HG03066 (cell line): ENCODE results near the gene ITM2B.
"Not testable (repeated sequence)": the region's sequence is repeated elsewhere in the genome, so short reads cannot be mapped to it uniquely, and the experiment has no call there.

Experiments
- ATAC-seq: cut with Tn5 transposase; IDR thresholded peaks from one replicate; pipeline ENCODE4 v1.9.1; 2021; ENCODE audit warnings: low read depth; ENCODE audit not compliant: unreplicated experiment

Gene ITM2B

DNA sequence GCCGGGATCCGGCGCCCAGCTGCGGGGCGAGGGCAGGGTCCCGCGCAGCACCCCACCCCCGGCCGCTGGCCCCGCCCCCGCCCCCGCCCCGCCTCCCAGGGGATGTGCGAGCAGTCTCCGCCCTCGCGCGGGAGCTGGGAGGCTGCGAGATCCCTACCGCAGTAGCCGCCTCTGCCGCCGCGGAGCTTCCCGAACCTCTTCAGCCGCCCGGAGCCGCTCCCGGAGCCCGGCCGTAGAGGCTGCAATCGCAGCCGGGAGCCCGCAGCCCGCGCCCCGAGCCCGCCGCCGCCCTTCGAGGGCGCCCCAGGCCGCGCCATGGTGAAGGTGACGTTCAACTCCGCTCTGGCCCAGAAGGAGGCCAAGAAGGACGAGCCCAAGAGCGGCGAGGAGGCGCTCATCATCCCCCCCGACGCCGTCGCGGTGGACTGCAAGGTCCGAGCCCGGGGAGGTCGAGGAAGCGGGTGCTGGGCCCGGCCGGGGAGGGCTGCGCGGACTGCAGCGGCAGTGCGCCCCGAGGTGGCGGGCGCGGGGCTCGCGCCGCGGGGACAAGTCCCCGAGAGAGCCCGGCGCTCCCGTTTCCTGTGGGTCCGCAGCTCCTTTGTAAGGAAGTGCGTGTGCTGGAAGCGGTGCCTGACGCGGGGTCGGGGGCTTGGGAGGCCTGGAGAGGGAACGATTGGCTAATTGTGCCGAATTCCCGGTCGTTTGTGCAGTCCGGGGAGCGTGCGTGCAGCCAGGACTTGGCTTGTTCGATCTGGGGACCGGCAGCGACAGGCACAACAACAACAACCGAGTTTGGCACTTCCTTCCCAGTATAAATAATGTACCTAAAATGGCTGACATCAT lies at the start of gene ITM2B:
ITM2B (plus strand) TSS at position 161 of the 843 bp plus-strand sequence; CDS start at position 316, 155 bp downstream.
- ATAC-seq: peak; percentile 58

- ATAC-seq: no peak
Observed at GRCh38 chr13:48184260-48184659, 48.7 kb upstream of the ITM2B start.

- ATAC-seq: no peak
Observed at GRCh38 chr13:48185018-48185417, 48.0 kb upstream of the ITM2B start.

- no peak for ATAC-seq
Observed at GRCh38 chr13:48186722-48187121, 46.3 kb upstream of the ITM2B start.

- ATAC-seq: no peak
Observed at GRCh38 chr13:48188131-48188530, 44.9 kb upstream of the ITM2B start.

GRCh38 chr13:48188601-48189000 lies 44.4 kb upstream of the ITM2B start:
- ATAC-seq: no peak

DNA sequence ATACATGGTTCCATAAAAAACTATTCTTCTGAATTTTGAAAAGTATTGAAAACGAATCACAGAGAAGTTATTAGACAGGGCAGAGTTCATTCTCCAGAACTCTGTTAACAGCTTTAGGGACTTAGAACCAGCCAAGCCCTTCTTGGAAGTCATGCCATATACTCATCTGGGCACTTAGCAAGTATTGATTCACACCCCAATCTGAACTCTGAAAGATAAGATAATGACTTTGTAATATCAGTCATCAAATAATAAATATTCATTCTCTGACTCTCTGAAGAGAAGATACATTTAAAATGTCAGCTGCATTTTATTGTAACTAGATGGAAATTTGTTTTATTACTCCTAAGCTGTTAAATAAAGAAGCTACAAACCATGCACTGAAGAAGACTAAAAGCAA lies 43.8 kb upstream of the ITM2B start:
- ATAC-seq: no peak

- ATAC-seq: no peak
Observed at GRCh38 chr13:48192411-48192935, 40.5 kb upstream of the ITM2B start.

GRCh38 chr13:48194379-48194754 lies 38.6 kb upstream of the ITM2B start:
- ATAC-seq: peak; percentile 72

DNA sequence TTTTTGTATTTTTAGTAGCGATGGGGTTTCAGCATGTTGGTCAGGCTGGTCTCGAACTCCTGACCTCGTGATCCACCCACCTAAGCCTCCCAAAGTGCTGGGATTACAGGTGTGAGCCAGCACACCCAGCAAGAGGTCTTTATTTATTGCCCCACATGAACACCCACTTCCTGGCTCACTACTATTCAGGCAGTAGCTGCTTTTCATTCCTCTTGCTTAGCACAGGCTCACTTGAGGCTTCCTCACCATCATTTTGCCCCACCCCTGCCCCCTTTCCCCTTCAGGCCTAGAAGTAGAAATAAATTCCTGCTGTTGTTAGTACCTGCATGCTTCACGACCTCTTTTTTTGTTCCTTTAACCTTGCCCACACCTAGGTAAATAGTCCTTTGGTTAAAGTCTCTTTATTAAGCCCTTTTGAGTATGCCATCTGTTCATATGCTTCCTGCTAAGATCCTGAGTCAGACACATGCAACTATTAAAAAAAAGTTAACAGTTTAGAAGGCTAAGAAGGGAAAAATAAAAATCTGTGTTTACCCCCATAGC lies 33.5 kb upstream of the ITM2B start:
- ATAC-seq: no peak

- no peak for ATAC-seq
Observed at GRCh38 chr13:48201044-48201443, 32.0 kb upstream of the ITM2B start.

- ATAC-seq: not testable (repeated sequence)
Observed at GRCh38 chr13:48207207-48207606, 25.8 kb upstream of the ITM2B start.

DNA sequence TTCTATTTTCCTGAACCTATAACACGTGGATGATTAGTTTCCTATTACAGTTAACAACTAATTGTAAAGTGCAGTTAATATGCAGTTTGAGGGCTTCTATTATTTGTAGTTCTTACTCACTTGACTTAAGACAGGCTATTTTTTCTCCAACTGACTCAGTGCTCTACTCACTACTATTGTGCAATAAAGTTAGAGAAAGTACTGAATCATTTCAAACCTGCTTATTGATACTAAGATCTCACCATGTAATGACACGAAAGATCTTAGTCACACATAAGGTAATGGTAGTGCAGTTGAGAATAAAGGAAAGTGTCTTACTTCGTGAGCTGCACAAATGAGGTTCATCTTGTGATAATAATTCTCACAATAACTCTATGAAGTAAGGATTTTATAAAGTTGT lies 22.8 kb upstream of the ITM2B start:
- no peak for ATAC-seq

GRCh38 chr13:48214519-48215121 lies 18.4 kb upstream of the ITM2B start:
- no peak for ATAC-seq

DNA sequence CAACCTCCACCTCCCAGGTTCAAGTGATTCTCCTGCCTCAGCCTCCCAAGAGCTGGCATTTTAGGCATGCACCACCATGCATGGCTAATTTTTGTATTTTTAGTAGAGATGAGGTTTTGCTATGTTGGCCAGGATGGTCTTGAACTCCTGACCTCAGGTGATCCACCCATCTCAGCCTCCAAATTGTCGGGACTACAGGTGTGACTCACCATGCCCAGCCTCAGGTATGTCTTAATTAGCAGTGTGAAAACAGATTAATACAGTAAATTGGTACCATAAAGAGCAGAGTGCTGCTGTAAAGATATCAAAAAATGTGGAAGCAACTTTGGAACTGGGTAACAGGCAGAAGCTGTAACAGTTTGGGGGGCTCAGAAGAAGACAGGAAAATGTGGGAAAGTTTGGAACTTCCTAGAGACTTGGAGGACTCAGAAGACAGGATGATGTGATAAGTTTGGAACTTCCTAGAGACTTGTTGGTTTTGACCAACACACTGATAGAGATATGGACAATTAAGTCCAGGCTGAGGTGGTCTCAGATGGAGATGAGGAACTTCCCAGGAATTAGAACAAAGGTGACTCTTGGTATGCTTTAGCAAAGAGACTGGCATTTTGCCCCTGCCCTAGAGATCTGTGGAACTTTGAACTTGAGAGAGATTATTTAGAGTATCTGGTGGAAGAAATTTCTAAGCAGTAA lies 17.3 kb upstream of the ITM2B start:
- not testable (repeated sequence) for ATAC-seq

DNA sequence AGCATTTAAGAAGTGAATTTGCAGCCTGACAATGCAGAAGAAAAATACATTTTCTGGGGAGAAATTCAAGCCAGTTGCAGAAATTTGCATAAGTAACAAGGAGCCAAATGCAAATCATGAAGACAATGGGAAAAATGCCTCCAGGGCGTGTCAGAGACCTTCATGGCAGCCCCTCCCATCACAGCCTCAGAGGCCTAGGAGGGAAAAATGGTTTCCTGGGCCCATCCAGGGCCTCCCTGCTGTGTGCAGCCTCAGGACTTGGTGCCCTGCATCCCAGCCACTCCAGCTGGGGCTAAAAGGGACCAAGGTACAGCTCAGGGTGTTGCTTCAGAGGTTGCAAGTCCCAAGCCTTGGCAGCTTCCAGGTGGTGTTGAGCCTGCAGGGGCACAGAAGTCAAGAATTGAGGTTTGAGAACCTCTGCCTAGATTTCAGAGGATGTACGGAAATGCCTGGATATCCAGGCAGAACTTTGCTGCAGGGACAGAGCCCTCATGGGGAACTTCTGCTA lies 16.7 kb upstream of the ITM2B start:
- ATAC-seq: no peak

- ATAC-seq: no peak
Observed at GRCh38 chr13:48220592-48220980, 12.4 kb upstream of the ITM2B start.

DNA sequence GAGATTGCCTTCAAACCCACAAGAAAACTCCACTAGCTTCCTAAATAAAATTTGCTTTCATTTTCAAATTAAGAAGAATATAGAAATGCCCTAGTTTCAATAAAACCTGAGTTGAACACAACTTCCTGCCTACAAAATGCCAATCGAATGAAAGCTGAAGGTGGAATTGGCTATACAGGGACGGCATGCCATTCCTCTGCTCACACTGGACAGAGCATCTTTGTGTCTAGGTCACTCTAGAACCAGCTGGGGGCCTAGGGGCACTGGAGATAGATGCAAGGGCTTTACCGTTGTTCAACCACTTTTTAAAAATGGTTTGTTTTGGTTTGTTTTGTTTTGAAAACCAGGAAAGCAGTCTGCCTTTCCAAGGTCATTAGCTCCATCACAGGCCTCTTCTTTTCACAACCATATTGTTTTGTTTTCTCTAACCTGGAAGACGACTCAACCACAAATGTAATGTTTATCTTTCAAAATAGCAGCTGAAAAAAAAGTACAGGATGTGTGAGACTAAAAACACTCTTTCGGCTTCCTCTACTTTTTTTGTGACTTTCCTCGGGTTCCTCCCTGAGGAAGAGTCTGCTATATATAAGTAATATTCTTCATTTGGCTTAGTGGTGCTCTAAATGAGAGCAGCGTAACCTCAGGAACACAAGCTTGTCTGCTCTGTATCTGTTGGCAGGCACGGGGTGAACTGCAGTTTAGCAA lies 11.9 kb upstream of the ITM2B start:
- ATAC-seq: no peak

DNA sequence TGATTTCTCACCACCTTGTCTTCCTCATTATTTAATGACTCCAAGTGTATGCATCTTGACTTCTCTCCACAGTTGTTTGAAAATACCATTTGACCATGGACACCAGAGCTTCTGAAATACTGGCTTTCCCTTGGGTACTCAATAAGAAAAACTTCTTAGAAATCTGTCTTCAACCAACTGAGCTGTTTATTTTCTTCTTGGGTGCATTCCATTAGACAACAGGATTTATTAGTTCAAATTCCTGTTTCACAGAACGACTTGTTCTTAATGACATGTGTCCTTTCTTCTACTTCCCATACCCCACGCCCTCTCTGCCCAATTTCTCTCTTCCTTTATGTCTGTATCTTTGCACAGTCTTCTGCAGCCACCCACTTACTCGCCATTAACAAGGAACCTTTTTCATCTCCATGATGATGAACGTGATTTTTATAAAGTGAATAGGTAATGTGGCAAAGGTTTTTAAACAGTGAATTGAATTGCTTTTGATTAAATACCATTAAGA lies 11.3 kb upstream of the ITM2B start:
- ATAC-seq: no peak
